HepG2 (cell line): ENCODE results near the gene HLA-DOA. TPM values are rescaled to one million over a fixed set of nuclear protein-coding genes. Genes with fewer than 3 reads are reported as not detected.
A peak's percentile ranks its signal among the peaks of the same experiment; 100 is the strongest.

Experiments
- ARHGAP35 ChIP-seq: sonication (generic); formaldehyde crosslinking; IDR thresholded peaks from 2 replicates; pipeline ENCODE4 v1.9.0; 2022; ENCODE audit warnings: mild to moderate bottlenecking, inconsistent platforms, moderate library complexity, missing genetic modification reagents, borderline replicate concordance
- CCDC6 ChIP-seq: sonication (generic); formaldehyde crosslinking; IDR thresholded peaks from 2 replicates; pipeline ENCODE4 v1.8.1; 2022; ENCODE audit warnings: mild to moderate bottlenecking, missing genetic modification reagents, moderate library complexity
- CEBPB ChIP-seq: IDR thresholded peaks from 2 replicates; pipeline ENCODE4 v1.6.1; 2011; ENCODE audit warnings: low read depth, low read length, improper control_type of control experiment, borderline replicate concordance
- DMTF1 ChIP-seq: sonication (generic); formaldehyde crosslinking; IDR thresholded peaks from 2 replicates; pipeline ENCODE4 v1.4.0; 2020; ENCODE audit warnings: mild to moderate bottlenecking, missing genetic modification reagents
- FOSL1 ChIP-seq: sonication (generic); formaldehyde crosslinking; IDR thresholded peaks from 2 replicates; pipeline ENCODE4 v1.9.0; 2021; ENCODE audit warnings: missing genetic modification reagents, borderline replicate concordance
- FOSL2 ChIP-seq: sonication (generic); formaldehyde crosslinking; IDR thresholded peaks from 2 replicates; pipeline ENCODE4 v1.4.0; 2020; ENCODE audit warnings: missing genetic modification reagents
- HDAC2 ChIP-seq: sonication (generic); formaldehyde crosslinking; IDR thresholded peaks from 2 replicates; pipeline ENCODE4 v1.4.0; 2020; ENCODE audit warnings: missing genetic modification reagents
- LBX2 ChIP-seq: sonication (generic); formaldehyde crosslinking; IDR thresholded peaks from 2 replicates; pipeline ENCODE4 v1.5.0; 2020; ENCODE audit warnings: missing genetic modification reagents, mild to moderate bottlenecking, borderline replicate concordance
- MLX ChIP-seq: IDR thresholded peaks from 2 replicates; pipeline ENCODE4 v1.6.1; 2016
- MYNN ChIP-seq: sonication (generic); formaldehyde crosslinking; IDR thresholded peaks from 2 replicates; pipeline ENCODE4 v1.4.0; 2020; ENCODE audit warnings: mild to moderate bottlenecking, low read depth, missing genetic modification reagents
- NFE2L1 ChIP-seq: sonication (generic); formaldehyde crosslinking; IDR thresholded peaks from 2 replicates; pipeline ENCODE4 v1.4.0; 2020; ENCODE audit warnings: missing genetic modification reagents, mild to moderate bottlenecking, borderline replicate concordance
- NPAS2 ChIP-seq: sonication (generic); formaldehyde crosslinking; IDR thresholded peaks from 2 replicates; pipeline ENCODE4 v1.8.0; 2022; ENCODE audit warnings: mild to moderate bottlenecking, missing genetic modification reagents, borderline replicate concordance
- PHF8 ChIP-seq: sonication (generic); formaldehyde crosslinking; IDR thresholded peaks from 2 replicates; pipeline ENCODE4 v1.5.0; 2020; ENCODE audit warnings: missing genetic modification reagents
- RBFOX2 ChIP-seq: fragments of 200-400 bp; formaldehyde crosslinking; IDR thresholded peaks from 2 replicates; pipeline ENCODE4 v1.6.1; 2017; ENCODE audit warnings: low read depth, mild to moderate bottlenecking, low read length
- SCMH1 ChIP-seq: sonication (generic); formaldehyde crosslinking; IDR thresholded peaks from 2 replicates; pipeline ENCODE4 v1.9.0; 2021; ENCODE audit warnings: missing genetic modification reagents, mild to moderate bottlenecking, borderline replicate concordance
- SNRNP70 ChIP-seq: fragments of 200-400 bp; formaldehyde crosslinking; IDR thresholded peaks from 2 replicates; pipeline ENCODE4 v1.6.1; 2017; ENCODE audit warnings: mild to moderate bottlenecking, low read depth, low read length, moderate library complexity
- TRIM24 ChIP-seq: sonication (generic); formaldehyde crosslinking; IDR thresholded peaks from 2 replicates; pipeline ENCODE4 v1.8.0; 2022; ENCODE audit warnings: mild to moderate bottlenecking, missing genetic modification reagents
- ZBTB20 ChIP-seq: sonication (generic); formaldehyde crosslinking; IDR thresholded peaks from 2 replicates; pipeline ENCODE4 v1.8.1; 2023; ENCODE audit warnings: missing genetic modification reagents, low read depth, mild to moderate bottlenecking, borderline replicate concordance
- ZC3H4 ChIP-seq: sonication (generic); formaldehyde crosslinking; IDR thresholded peaks from 2 replicates; pipeline ENCODE4 v1.4.0; 2020; ENCODE audit warnings: missing genetic modification reagents, borderline replicate concordance
- ZFP36L2 ChIP-seq: sonication (generic); formaldehyde crosslinking; IDR thresholded peaks from 2 replicates; pipeline ENCODE4 v1.4.0; 2020; ENCODE audit warnings: missing genetic modification reagents
- ZNF17 ChIP-seq: sonication (generic); formaldehyde crosslinking; IDR thresholded peaks from 2 replicates; pipeline ENCODE4 v1.5.0; 2020; ENCODE audit warnings: mild to moderate bottlenecking, missing genetic modification reagents
- ZNF18 ChIP-seq: sonication (generic); formaldehyde crosslinking; IDR thresholded peaks from 2 replicates; pipeline ENCODE4 v1.8.0; 2022; ENCODE audit warnings: mild to moderate bottlenecking, missing genetic modification reagents; ENCODE audit not compliant: insufficient replicate concordance
- ZNF230 ChIP-seq: sonication (generic); formaldehyde crosslinking; IDR thresholded peaks from 2 replicates; pipeline ENCODE4 v1.4.0; 2020; ENCODE audit warnings: mild to moderate bottlenecking, missing genetic modification reagents
- ZNF296 ChIP-seq: sonication (generic); formaldehyde crosslinking; conservative IDR thresholded peaks from 2 replicates; pipeline ENCODE4 v1.5.0; 2020; ENCODE audit warnings: mild to moderate bottlenecking, missing genetic modification reagents
- ZNF781 ChIP-seq: sonication (generic); formaldehyde crosslinking; IDR thresholded peaks from 2 replicates; pipeline ENCODE4 v1.5.1; 2020; ENCODE audit warnings: borderline replicate concordance, mild to moderate bottlenecking, missing genetic modification reagents; ENCODE audit errors: not compliant biosample characterization
- ZSCAN9 ChIP-seq: IDR thresholded peaks from 2 replicates; pipeline ENCODE4 v1.6.1; 2016; ENCODE audit warnings: borderline replicate concordance
- polyA plus RNA-seq, 8 experiments: library from polyadenylated mRNA; depleted of rRNA in 3 of 8; stranded (reverse) in 7 of 8; unstranded in 1 of 8; fragments of >200 nt; fragmentation: Illumina TruSeq in 4 of 8; extraction: Trizol in 4 of 8; gene quantifications; 2 replicates each; pipeline versions ENCODE4 v1.2.1 to v1.2.3, GENCODE V29; 2011 to 2016; ENCODE audit warnings: low read depth in 4 of 8, missing spikeins in 1 of 8, mixed read lengths in 1 of 8; ENCODE audit not compliant: insufficient read depth in 1 of 8
- total RNA-seq, 5 experiments: library from RNA; depleted of rRNA; stranded (reverse); fragments of >200 nt; fragmentation: Illumina TruSeq; extraction: Trizol; gene quantifications; 2 replicates each; pipeline ENCODE4 v1.2.3, GENCODE V29; 2016; ENCODE audit warnings: low read depth in 1 of 5

The HLA-DOA gene
- total and polyA plus RNA-seq, 2 of the 13 experiments (the other 11 are each of a cell fraction or from before 2014, with no cell fraction given): 0.03 to 0.09 TPM

- TF ChIP-seq CEBPB (no peak), ZC3H4 (CRISPR knock-in tag) (no peak), ZBTB20 (CRISPR knock-in tag) (peak; percentile 82), HDAC2 (CRISPR knock-in tag) (peak; percentile 85), LBX2 (CRISPR knock-in tag) (no peak; the same call in 1 of the 2 replicates), PHF8 (peak; percentile 96), SCMH1 (CRISPR knock-in tag) (no peak), ZNF296 (no peak; the same call in 1 of the 2 replicates), ARHGAP35 (CRISPR knock-in tag) (peak; percentile 87), MLX (CRISPR knock-in tag) (no peak), MYNN (peak; percentile 72), ZFP36L2 (CRISPR knock-in tag) (no peak), ZSCAN9 (CRISPR knock-in tag) (0 out of 2 replicates have a peak, but pooled peaks have one; percentile 53), NPAS2 (CRISPR knock-in tag) (no peak), ZNF230 (CRISPR knock-in tag) (peak; percentile 88; the same call in 1 of the 2 replicates), CCDC6 (peak; percentile 88), ZNF18 (peak; percentile 89), RBFOX2 (peak; percentile 97), ZNF17 (CRISPR knock-in tag) (peak; percentile 95; the same call in 1 of the 2 replicates), FOSL2 (CRISPR knock-in tag) (no peak), NFE2L1 (no peak), SNRNP70 (no peak), DMTF1 (no peak), TRIM24 (CRISPR knock-in tag) (no peak), FOSL1 (CRISPR knock-in tag) (no peak; the same call in 1 of the 2 replicates), ZNF781 (CRISPR knock-in tag) (peak; percentile 92)
Observed at GRCh38 chr6:32968093-32968866, 41.1 kb downstream of the HLA-DOA start, which contains the start of gene BRD2 (continued).
